Measurements from ENCODE around the gene SORCS2. TPM values are rescaled to one million over a fixed set of nuclear protein-coding genes. Genes with fewer than 3 reads are reported as not detected.

SORCS2 gene
- total and polyA plus RNA-seq, 2 experiments from 2014 or later = 0.38 to 1.4 TPM

GRCh38 chr4:7612311-7612897, 420.1 kb downstream of the SORCS2 start:
- Histone ChIP-seq H3K4me2 (ENCODE audit: unreplicated experiment) (no peak overlapping the region), H3K27me3 (replicated peaks; ENCODE audit: insufficient read depth) (no peaks in the 10 kb centered on the region; the same call in 1 of the 2 replicates), H3K27ac (no peak overlapping the region), H3K4me1 (ENCODE audit: insufficient read depth) (no peaks in the 10 kb centered on the region), H3K4me3 (no peak overlapping the region), H3K9me2 (ENCODE audit: insufficient read depth) (no peaks in the 10 kb centered on the region), H3F3A (ENCODE audit: insufficient read depth) (no peaks in the 10 kb centered on the region), H3K9ac (no peak overlapping the region), H4K20me1 (ENCODE audit: insufficient read depth) (no peaks in the 10 kb centered on the region), H3K36me3 (ENCODE audit: low read depth) (no peaks in the 10 kb centered on the region), H3K9me3 (ENCODE audit: low read depth) (no peaks in the 10 kb centered on the region), H2AFZ (no peak overlapping the region), H3K79me2 (ENCODE audit: insufficient read depth) (no peaks in the 10 kb centered on the region)
- TF ChIP-seq EZH2phosphoT487 (IDR thresholded peaks at IDR 0.05; ENCODE audit: insufficient read depth, low read depth) = no peak
- no peak for TF ChIP-seq EZH2 (IDR thresholded peaks at IDR 0.05; ENCODE audit: insufficient read depth, poor library complexity, severe bottlenecking)
- DNase-seq = no peak
- in situ Hi-C loops (cut with MboI) = no loop called here
- WGBS, 2 experiments (ENCODE audit: low coverage in 1 of 2, low lambda C conversion rate in 2 of 2, missing lambda C conversion rate in 2 of 2) = 76 to 79% methylated on average over 16 of the region's 16 CpGs

GRCh38 chr4:7614350-7614949, 422.1 kb downstream of the SORCS2 start:
- Histone ChIP-seq H3K9me2 (ENCODE audit: insufficient read depth) (no peaks in the 10 kb centered on the region), H3K27me3 (replicated peaks; ENCODE audit: insufficient read depth) (no peaks in the 10 kb centered on the region), H3K79me2 (ENCODE audit: insufficient read depth) (no peaks in the 10 kb centered on the region), H3K36me3 (ENCODE audit: low read depth) (no peaks in the 10 kb centered on the region), H3K9ac (no peak overlapping the region), H3K4me3 (no peak overlapping the region), H4K20me1 (ENCODE audit: insufficient read depth) (no peaks in the 10 kb centered on the region), H3K4me2 (ENCODE audit: unreplicated experiment) (no peak overlapping the region), H3K9me3 (ENCODE audit: low read depth) (no peaks in the 10 kb centered on the region), H3K27ac (no peak overlapping the region), H3K4me1 (ENCODE audit: insufficient read depth) (no peaks in the 10 kb centered on the region), H2AFZ (no peak overlapping the region), H3F3A (ENCODE audit: insufficient read depth) (no peaks in the 10 kb centered on the region)
- no peak for TF ChIP-seq EZH2 (IDR thresholded peaks at IDR 0.05; ENCODE audit: insufficient read depth, poor library complexity, severe bottlenecking)
- no peak for DNase-seq
- WGBS, 2 experiments (ENCODE audit: low coverage in 1 of 2, low lambda C conversion rate in 2 of 2, missing lambda C conversion rate in 2 of 2) = 64 to 93% methylated on average over 1 of the region's 1 CpG
- in situ Hi-C loops (cut with MboI) = no loop called here

- Histone ChIP-seq H3K27ac (no peak overlapping the region), H2AFZ (no peak overlapping the region), H4K20me1 (ENCODE audit: insufficient read depth) (no peaks in the 10 kb centered on the region), H3K9ac (no peak overlapping the region), H3K4me3 (no peak overlapping the region), H3K4me2 (ENCODE audit: unreplicated experiment) (no peak overlapping the region), H3K79me2 (ENCODE audit: insufficient read depth) (no peaks in the 10 kb centered on the region), H3K27me3 (replicated peaks; ENCODE audit: insufficient read depth) (0 out of 2 replicates have a peak, but pooled peaks cover under 1% of the 10 kb centered on the region), H3K9me3 (ENCODE audit: low read depth) (no peaks in the 10 kb centered on the region), H3K9me2 (ENCODE audit: insufficient read depth) (no peaks in the 10 kb centered on the region), H3F3A (ENCODE audit: insufficient read depth) (no peaks in the 10 kb centered on the region), H3K4me1 (ENCODE audit: insufficient read depth) (no peaks in the 10 kb centered on the region), H3K36me3 (ENCODE audit: low read depth) (no peaks in the 10 kb centered on the region)
- in situ Hi-C loops (cut with MboI) = no loop called here
- TF ChIP-seq EZH2phosphoT487 (IDR thresholded peaks at IDR 0.05; ENCODE audit: insufficient read depth, low read depth) (no peak), EZH2 (IDR thresholded peaks at IDR 0.05; ENCODE audit: insufficient read depth, poor library complexity, severe bottlenecking) (no peak)
- no peak for DNase-seq
- WGBS, 2 experiments (ENCODE audit: low coverage in 1 of 2, low lambda C conversion rate in 2 of 2, missing lambda C conversion rate in 2 of 2) = 41 to 58% methylated on average over 3 of the region's 3 CpGs
These were observed 423.9 kb downstream of the SORCS2 start for GRCh38 chr4:7616193-7616592.

GRCh38 chr4:7618361-7618760, 426.0 kb downstream of the SORCS2 start:
- H3K36me3 ChIP-seq (ENCODE audit: low read depth) = no peaks in the 10 kb centered on the region
- WGBS, 2 experiments (ENCODE audit: low coverage in 1 of 2, low lambda C conversion rate in 2 of 2, missing lambda C conversion rate in 2 of 2) = 69 to 73% methylated on average over 9 of the region's 9 CpGs
- in situ Hi-C loops (cut with MboI) = no loop called here
- H3K9ac ChIP-seq = no peak overlapping the region
- no peaks in the 10 kb centered on the region for H3K9me2 ChIP-seq (ENCODE audit: insufficient read depth)
- no peaks in the 10 kb centered on the region for H3K4me1 ChIP-seq (ENCODE audit: insufficient read depth)
- TF ChIP-seq EZH2phosphoT487 (IDR thresholded peaks at IDR 0.05; ENCODE audit: insufficient read depth, low read depth) = no peak
- no peak for TF ChIP-seq EZH2 (IDR thresholded peaks at IDR 0.05; ENCODE audit: insufficient read depth, poor library complexity, severe bottlenecking)
- no peaks in the 10 kb centered on the region for H4K20me1 ChIP-seq (ENCODE audit: insufficient read depth)
- no peak overlapping the region for H3K4me3 ChIP-seq
- no peaks in the 10 kb centered on the region for H3K9me3 ChIP-seq (ENCODE audit: low read depth)
- H3K27me3 ChIP-seq (replicated peaks; ENCODE audit: insufficient read depth) = 0 out of 2 replicates have a peak, but pooled peaks cover 9% of the 10 kb centered on the region
- H3K79me2 ChIP-seq (ENCODE audit: insufficient read depth) = no peaks in the 10 kb centered on the region
- H3K4me2 ChIP-seq (ENCODE audit: unreplicated experiment) = no peak overlapping the region
- no peak overlapping the region for H2AFZ ChIP-seq
- no peaks in the 10 kb centered on the region for H3F3A ChIP-seq (ENCODE audit: insufficient read depth)
- no peak for DNase-seq
- H3K27ac ChIP-seq = no peak overlapping the region

Measured in GM23248 (cell line).